K562 (cell line): ENCODE data around the gene BPHL. TPM values are rescaled to one million over a fixed set of nuclear protein-coding genes. Genes with fewer than 3 reads are reported as not detected.
A peak's percentile ranks its signal among the peaks of the same experiment; 100 is the strongest.

Source experiments
- ARHGAP35 ChIP-seq: fragments of 450-650 bp; IDR thresholded peaks from 2 replicates; pipeline ENCODE4 v1.6.1; 2018; ENCODE audit not compliant: partially characterized antibody
- CC2D1A ChIP-seq: fragments of 450-650 bp; IDR thresholded peaks from 2 replicates; pipeline ENCODE4 v1.6.1; 2017; ENCODE audit warnings: mild to moderate bottlenecking
- CHCHD3 ChIP-seq: fragments of 250-450 bp; sonication (Bioruptor Pico); IDR thresholded peaks from 2 replicates; pipeline ENCODE4 v2.1.2; 2022; ENCODE audit warnings: mild to moderate bottlenecking
- ELF2 ChIP-seq: fragments of 250-450 bp; sonication (Bioruptor Pico); IDR thresholded peaks from 2 replicates; pipeline ENCODE4 v1.5.0; 2021; ENCODE audit warnings: mild to moderate bottlenecking
- ID3 ChIP-seq, 2 experiments: fragments of 250-450 bp in 1 of 2; fragments of 450-650 bp in 1 of 2; sonication (Bioruptor Pico) in 1 of 2; IDR thresholded peaks; 2 replicates each; pipeline versions ENCODE4 v1.6.1 to v1.8.0; 2016 to 2021; ENCODE audit warnings: mild to moderate bottlenecking in 2 of 2, moderate library complexity in 2 of 2, missing compliant biosample characterization in 1 of 2, missing genetic modification characterization in 1 of 2
- PYGO2 ChIP-seq: fragments of 450-650 bp; IDR thresholded peaks from 2 replicates; pipeline ENCODE4 v1.6.1; 2016; ENCODE audit warnings: mild to moderate bottlenecking, missing genetic modification characterization, moderate library complexity, missing compliant biosample characterization
- RBM22 ChIP-seq: fragments of 200-400 bp; formaldehyde crosslinking; IDR thresholded peaks from 2 replicates; pipeline ENCODE4 v1.6.1; 2018; ENCODE audit warnings: low read length, low read depth; ENCODE audit not compliant: poor library complexity, severe bottlenecking
- RNF219 ChIP-seq: fragments of 250-450 bp; sonication (Bioruptor Pico); IDR thresholded peaks from 2 replicates; pipeline ENCODE4 v1.5.0; 2022; ENCODE audit warnings: mild to moderate bottlenecking
- RUNX1 ChIP-seq: sonication (generic); IDR thresholded peaks from 2 replicates; pipeline ENCODE4 v1.6.1; 2016; ENCODE audit warnings: antibody characterized with exemption, low read depth
- SNAPC5 ChIP-seq: fragments of 250-450 bp; sonication (Bioruptor Pico); IDR thresholded peaks from 2 replicates; pipeline ENCODE4 v1.8.0; 2021; ENCODE audit warnings: moderate library complexity, mild to moderate bottlenecking, inconsistent platforms
- TAL1 ChIP-seq: fragments of 450-650 bp; IDR thresholded peaks from 2 replicates; pipeline ENCODE4 v1.6.1; 2016; ENCODE audit warnings: mild to moderate bottlenecking
- TSC22D4 ChIP-seq: fragments of 450-650 bp; IDR thresholded peaks from 2 replicates; pipeline ENCODE4 v1.6.1; 2016; ENCODE audit warnings: missing genetic modification characterization, missing biosample characterization, control low read depth
- ZBTB1 ChIP-seq: sonication (generic); formaldehyde crosslinking; IDR thresholded peaks from 2 replicates; pipeline ENCODE4 v1.8.1; 2023; ENCODE audit warnings: missing genetic modification reagents, low read depth, mild to moderate bottlenecking, borderline replicate concordance
- ZMIZ1 ChIP-seq, 2 experiments: fragments of 150-350 bp in 1 of 2; IDR thresholded peaks; 2 replicates each; pipeline ENCODE4 v1.6.1; 2012 to 2016; ENCODE audit warnings: low read depth in 2 of 2, low read length in 2 of 2, mild to moderate bottlenecking in 1 of 2, moderate library complexity in 1 of 2
- ZNF133 ChIP-seq: fragments of 250-450 bp; sonication (Bioruptor Pico); IDR thresholded peaks from 2 replicates; pipeline ENCODE4 v1.4.0; 2020; ENCODE audit warnings: mild to moderate bottlenecking
- ZNF197 ChIP-seq: fragments of 200-800 bp; sonication (Bioruptor generic); IDR thresholded peaks from 2 replicates; pipeline ENCODE4 v1.6.1; 2016; ENCODE audit warnings: low read depth, missing genetic modification characterization, missing compliant biosample characterization
- ZNF253 ChIP-seq: fragments of 250-450 bp; sonication (Bioruptor Pico); conservative IDR thresholded peaks from 2 replicates; pipeline ENCODE4 v1.6.1; 2021; ENCODE audit warnings: mild to moderate bottlenecking
- ZNF445 ChIP-seq: fragments of 250-450 bp; sonication (Bioruptor Pico); IDR thresholded peaks from 2 replicates; pipeline ENCODE4 v1.4.0; 2020; ENCODE audit warnings: low read depth, mild to moderate bottlenecking, moderate library complexity
- ZNF507 ChIP-seq: conservative IDR thresholded peaks from 2 replicates; pipeline ENCODE4 v1.6.1; 2017; ENCODE audit warnings: missing genetic modification characterization, missing compliant biosample characterization
- ZNF695 ChIP-seq: fragments of 450-650 bp; formaldehyde crosslinking; IDR thresholded peaks from 2 replicates; pipeline ENCODE4 v1.4.0; 2020; ENCODE audit warnings: mild to moderate bottlenecking, moderate library complexity
- ZNF79 ChIP-seq: fragments of 250-450 bp; sonication (Bioruptor Pico); IDR thresholded peaks from 2 replicates; pipeline ENCODE4 v1.4.0; 2020; ENCODE audit warnings: low read depth, mild to moderate bottlenecking, moderate library complexity
- polyA plus RNA-seq, 8 experiments: library from polyadenylated mRNA; depleted of rRNA in 4 of 8; stranded (reverse) in 5 of 8; unstranded in 3 of 8; fragments of >200 nt; fragmentation: Nextera tagmentation in 2 of 8; fragmentation: Illumina TruSeq in 1 of 8; extraction: Ambion mirVana in 2 of 8; extraction: Trizol in 1 of 8; gene quantifications; 2 replicates each; pipeline versions ENCODE4 v1.2.1 to v1.2.3, GENCODE V29; 2011 to 2014; ENCODE audit warnings: inconsistent platforms in 1 of 8, missing spikeins in 1 of 8
- total RNA-seq, 7 experiments: library from RNA; depleted of rRNA in 6 of 7; stranded (reverse); fragments of >200 nt in 6 of 7; fragmentation: Illumina TruSeq in 2 of 7; extraction: Trizol in 2 of 7; gene quantifications; 2 replicates each; pipeline versions ENCODE4 v1.2.1 to v1.2.3, GENCODE V29; 2011 to 2021; ENCODE audit warnings: low replicate concordance in 1 of 7
- TF ChIP-seq, protein P1 (sequence below): sonication (generic); IDR thresholded peaks from 2 replicates; pipeline ENCODE4 v1.6.1; 2016

The BPHL gene
- total and polyA plus RNA-seq, 9 of the 15 experiments (the other 6 are each of a cell fraction or from before 2014, with no cell fraction given), result 3.5 to 17.4 (median 8.2) TPM

DNA sequence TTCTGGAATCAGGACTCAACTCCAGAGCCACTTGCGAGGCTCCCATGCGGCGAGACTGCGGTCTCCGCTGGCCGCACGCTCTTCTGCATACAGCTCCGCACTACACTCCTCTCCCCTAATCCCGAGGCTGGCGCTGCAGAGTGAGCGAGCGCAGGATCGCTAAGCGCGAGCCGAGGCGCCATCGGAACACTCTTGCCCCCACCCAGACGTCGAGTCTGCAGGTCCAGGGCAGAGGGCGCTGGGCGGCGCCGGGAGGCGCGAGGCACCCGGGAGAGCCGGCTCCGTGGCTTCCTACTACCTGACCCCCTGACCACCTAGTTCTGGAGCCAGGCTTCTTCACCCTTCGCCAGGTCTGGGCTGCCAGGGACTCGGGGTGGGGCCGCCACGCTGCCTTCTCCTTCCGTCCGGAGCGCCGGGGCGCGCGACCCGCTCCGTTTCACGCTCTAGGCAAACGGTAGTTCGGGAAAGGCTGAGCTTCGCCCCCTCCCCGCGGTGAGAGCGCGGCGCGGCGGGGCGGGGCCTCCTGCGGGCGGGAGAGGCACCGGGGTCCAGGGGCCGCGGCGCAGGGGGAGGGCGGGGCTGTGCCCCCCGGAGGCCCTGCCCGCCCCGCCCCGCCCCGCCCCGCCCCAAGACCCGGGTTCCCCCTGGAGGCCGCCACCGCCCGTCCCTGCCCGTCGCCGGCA lies 44.2 kb downstream of the BPHL start (continued):
- TF ChIP-seq ZMIZ1 (IDR thresholded peaks at IDR 0.05; ENCODE audit: low read depth in 2 of 2, low read length in 2 of 2) (peak; percentile 57 to 65; a peak in 2 of 4 replicates), ZNF695 (CRISPR knock-in tag) (peak; percentile 80; the same call in 1 of the 2 replicates), ZNF133 (CRISPR knock-in tag) (peak; percentile 82; the same call in 1 of the 2 replicates), RNF219 (CRISPR knock-in tag) (0 out of 2 replicates have a peak, but pooled peaks have one; percentile 48), ZBTB1 (CRISPR knock-in tag) (peak; percentile 82), ZNF445 (CRISPR knock-in tag) (no peak), PYGO2 (tag) (no peak), ARHGAP35 (no peak), CC2D1A (no peak), CHCHD3 (CRISPR knock-in tag) (no peak), RBM22 (peak; percentile 72), ZNF79 (CRISPR knock-in tag) (no peak), ZNF507 (tag) (no peak), SNAPC5 (CRISPR knock-in tag) (no peak), TSC22D4 (tag) (no peak), TAL1 (no peak), ZNF253 (CRISPR knock-in tag) (no peak), RUNX1 (no peak), ZNF197 (CRISPR knock-in tag) (no peak), ID3 (CRISPR knock-in tag; IDR thresholded peaks at IDR 0.05) (no peak), ID3 (tag; IDR thresholded peaks at IDR 0.05) (peak; percentile 65; the same call in 1 of the 2 replicates), ELF2 (CRISPR knock-in tag) (0 out of 2 replicates have a peak, but pooled peaks have one; percentile 50)
- TF ChIP-seq, protein P1, sequence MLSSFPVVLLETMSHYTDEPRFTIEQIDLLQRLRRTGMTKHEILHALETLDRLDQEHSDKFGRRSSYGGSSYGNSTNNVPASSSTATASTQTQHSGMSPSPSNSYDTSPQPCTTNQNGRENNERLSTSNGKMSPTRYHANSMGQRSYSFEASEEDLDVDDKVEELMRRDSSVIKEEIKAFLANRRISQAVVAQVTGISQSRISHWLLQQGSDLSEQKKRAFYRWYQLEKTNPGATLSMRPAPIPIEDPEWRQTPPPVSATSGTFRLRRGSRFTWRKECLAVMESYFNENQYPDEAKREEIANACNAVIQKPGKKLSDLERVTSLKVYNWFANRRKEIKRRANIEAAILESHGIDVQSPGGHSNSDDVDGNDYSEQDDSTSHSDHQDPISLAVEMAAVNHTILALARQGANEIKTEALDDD, result no peak
